Fibroblast of skin of right quadriceps (primary cell): Measurements from ENCODE around the gene ETHE1.
A peak's percentile ranks its signal among the peaks of the same experiment; 100 is the strongest.
"Not testable (repeated sequence)": the region's sequence is repeated elsewhere in the genome, so short reads cannot be mapped to it uniquely, and the experiment has no call there.

ENCODE experiments used
- DNase-seq: peaks from one replicate; pipeline ENCODE4 v3.0.0-alpha.2; 2013

The ETHE1 gene

GRCh38 chr19:43551399-43552197 lies 24.6 kb upstream of the ETHE1 start:
- DNase-seq, result no peak

- no peak for DNase-seq
Measured at GRCh38 chr19:43548706-43549105, 21.7 kb upstream of the ETHE1 start.

- not testable (repeated sequence) for DNase-seq
Measured at GRCh38 chr19:43547926-43548325, 20.9 kb upstream of the ETHE1 start.

- DNase-seq, result no peak
Measured at GRCh38 chr19:43546581-43546980, 19.6 kb upstream of the ETHE1 start.

- DNase-seq, result no peak
Measured at GRCh38 chr19:43545981-43546380, 19.0 kb upstream of the ETHE1 start.

- DNase-seq, result no peak
Measured at GRCh38 chr19:43545276-43545675, 18.3 kb upstream of the ETHE1 start.

GRCh38 chr19:43544077-43544476 lies 17.1 kb upstream of the ETHE1 start:
- DNase-seq, result no peak

- DNase-seq, result no peak
Measured at GRCh38 chr19:43541920-43542650, 15.1 kb upstream of the ETHE1 start.

GRCh38 chr19:43540381-43540780 lies 13.4 kb upstream of the ETHE1 start:
- DNase-seq, result no peak

- no peak for DNase-seq
Measured at GRCh38 chr19:43538922-43539321, 11.9 kb upstream of the ETHE1 start.

GRCh38 chr19:43534816-43535761 lies 8.1 kb upstream of the ETHE1 start:
- DNase-seq, result peak; percentile 50

- no peak for DNase-seq
Measured at GRCh38 chr19:43534305-43534815, 7.4 kb upstream of the ETHE1 start.

GRCh38 chr19:43533546-43534304 lies 6.7 kb upstream of the ETHE1 start:
- DNase-seq, result peak; percentile 100

GRCh38 chr19:43532962-43533545 lies 6.1 kb upstream of the ETHE1 start, which contains the start of gene ZNF575:
Gene ZNF575 (plus strand): TSS chr19:43533188. CDS start chr19:43534423, 1,235 bp downstream.
- peak; percentile 97 for DNase-seq

- DNase-seq, result no peak
Measured at GRCh38 chr19:43532571-43532961, 5.6 kb upstream of the ETHE1 start.

GRCh38 chr19:43527860-43528622 lies 1.0 kb upstream of the ETHE1 start:
- no peak for DNase-seq

- no peak for DNase-seq
Measured at GRCh38 chr19:43525836-43526771, 897 bp downstream of the ETHE1 start.

- no peak for DNase-seq
Measured at GRCh38 chr19:43524922-43525835, 1.8 kb downstream of the ETHE1 start.
